Measurements from ENCODE around the gene POLR3H. TPM values are rescaled to one million over a fixed set of nuclear protein-coding genes. Genes with fewer than 3 reads are reported as not detected.
"Not testable (repeated sequence)": the region's sequence is repeated elsewhere in the genome, so short reads cannot be mapped to it uniquely, and the experiment has no call there.

POLR3H gene
- total RNA-seq, 1 experiment from 2014 or later, result 10.8 TPM

DNA sequence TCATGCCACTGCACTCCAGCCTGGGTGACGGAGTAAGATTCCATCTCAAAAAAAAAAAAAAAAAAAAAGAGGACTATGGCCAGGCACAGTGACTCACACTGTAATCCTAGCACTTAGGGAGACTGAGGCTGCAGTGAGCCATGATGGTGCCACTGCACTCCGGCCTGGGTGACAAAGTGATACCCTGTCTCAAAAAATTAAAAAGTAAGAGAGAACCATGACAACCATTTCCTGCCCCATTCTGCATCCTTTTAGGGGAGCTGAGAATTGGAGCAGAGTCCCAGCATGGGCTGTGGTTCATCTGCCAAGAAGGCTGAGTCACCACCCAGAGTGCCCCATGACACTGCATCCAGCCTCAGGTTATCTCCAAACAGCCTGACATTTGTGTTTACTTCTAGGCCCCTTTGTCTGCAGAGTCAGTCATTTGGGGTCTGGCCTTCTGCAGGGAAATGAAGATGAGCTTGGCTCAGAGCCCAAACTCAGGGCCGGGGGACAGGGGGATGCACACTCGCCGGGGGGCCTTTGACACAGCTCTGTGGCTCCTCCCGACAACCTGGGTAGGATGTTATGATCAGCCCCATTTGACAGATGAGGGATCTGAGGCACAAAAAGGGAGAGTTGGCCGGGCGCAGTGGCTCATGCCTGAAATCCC, 21.3 kb upstream of the POLR3H start:
- no peak for DNase-seq (ENCODE audit: extremely low read depth, low read depth)

DNA sequence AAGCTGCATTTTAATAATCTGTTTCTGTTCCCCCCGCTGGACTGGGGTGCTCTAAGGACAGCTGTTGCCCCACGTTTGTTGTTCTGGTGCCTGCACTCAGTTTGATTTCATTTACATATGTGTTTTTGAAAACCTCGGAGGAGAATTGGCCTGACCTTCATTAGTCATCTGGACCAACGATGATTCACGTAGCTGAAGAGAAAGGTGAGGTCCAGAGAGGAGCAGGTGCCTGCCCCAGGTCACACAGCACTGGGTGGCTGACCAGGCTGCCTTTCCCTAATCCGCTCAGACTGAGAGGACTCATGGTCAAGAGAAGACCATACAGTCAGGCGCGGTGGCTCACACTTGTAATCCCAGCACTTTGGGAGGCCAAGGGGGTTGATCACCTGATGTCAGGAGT, 20.3 kb upstream of the POLR3H start:
- no peak for DNase-seq (ENCODE audit: extremely low read depth, low read depth)

DNA sequence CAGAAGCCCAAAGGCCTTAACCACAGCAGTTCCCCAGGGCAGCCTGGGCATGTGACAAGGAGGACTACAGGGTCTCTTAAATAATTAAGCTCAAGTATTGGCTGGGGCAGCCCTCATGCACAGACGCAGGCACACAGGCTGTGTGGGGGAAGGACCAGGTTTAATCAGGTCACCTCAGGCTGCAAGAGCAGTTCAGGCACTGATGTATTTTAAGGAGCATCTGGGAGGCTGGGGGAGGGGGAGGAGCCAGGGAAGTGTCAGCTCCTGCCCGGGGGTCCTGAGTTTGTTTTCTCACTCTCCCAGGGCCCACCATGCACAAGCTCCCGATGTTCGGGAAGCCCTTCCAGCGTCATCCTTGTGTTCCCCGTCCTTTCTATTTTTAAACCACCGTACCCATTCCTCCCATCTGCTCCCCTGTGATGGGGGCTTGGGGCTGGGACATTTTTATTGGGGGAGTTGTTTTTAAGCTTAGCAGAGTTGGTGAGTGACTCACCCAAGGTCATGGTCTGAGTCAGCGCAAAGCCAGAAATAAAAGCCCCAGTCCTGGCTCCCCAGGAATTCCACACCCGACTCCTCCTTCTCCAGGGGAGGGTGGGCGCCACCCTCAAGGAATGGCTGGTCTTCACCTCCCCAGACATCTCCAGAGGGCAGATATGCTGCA, 18.9 kb upstream of the POLR3H start:
- no peak for DNase-seq (ENCODE audit: extremely low read depth, low read depth)

DNA sequence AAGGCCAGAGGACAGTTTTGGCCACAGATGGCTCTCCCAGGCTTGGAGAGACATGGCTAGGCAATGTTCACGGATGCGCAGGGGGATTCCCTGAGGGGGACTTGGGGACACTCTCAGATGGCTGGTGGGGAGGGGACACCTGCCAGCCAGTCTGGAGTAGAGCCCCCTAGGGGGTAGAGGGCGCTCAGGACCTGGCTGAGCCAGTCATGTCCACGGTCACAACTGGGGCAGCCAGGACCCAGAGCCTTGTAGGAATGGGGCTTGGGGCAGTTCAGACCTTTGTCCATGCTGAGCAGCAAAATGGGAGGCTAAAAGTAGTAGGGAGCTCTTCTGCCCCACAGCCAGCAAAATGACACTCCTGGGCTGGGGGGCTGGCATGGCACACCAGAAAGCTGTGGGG, 18.2 kb upstream of the POLR3H start:
- no peak for DNase-seq (ENCODE audit: extremely low read depth, low read depth)

DNA sequence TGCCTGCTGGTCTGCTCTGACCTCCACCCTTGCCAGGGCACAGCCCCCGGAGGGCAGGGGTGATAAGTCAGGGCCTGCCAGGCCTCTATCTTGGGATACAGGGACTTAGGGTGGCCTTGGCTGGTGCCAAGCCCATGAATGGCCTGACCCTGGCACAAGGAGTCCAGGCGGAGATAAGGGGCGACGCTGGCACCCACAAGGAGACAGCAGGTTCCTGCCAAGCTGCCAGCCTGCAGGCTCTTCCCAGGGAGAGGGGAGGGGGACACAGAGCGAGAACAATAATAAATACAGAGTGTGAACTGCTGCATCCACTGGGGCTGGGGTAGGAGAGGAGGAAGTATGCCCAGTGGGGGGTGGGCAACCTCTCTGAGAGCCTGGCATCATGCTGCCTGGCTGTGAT, 17.5 kb upstream of the POLR3H start:
- no peak for DNase-seq (ENCODE audit: extremely low read depth, low read depth)

DNA sequence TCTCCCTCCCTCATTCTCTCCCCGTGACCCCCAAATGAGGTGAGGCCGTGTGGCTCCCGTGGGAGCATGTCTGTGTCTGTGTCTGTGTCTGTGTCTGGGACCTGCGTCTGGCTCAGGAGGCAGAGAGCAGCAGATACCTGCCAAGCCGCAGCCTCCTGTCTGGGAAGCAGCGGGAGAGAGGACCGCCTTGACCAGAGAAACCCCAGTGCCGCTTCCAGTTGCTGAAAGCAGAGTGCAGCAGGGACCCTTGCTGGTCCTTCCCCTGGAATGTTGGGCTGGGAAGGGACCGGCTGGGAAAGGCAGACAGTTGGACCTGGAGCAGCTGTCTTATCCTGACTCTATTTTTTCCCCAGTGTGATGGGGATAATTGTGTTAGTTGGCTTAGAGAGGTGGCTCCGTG, 17.1 kb upstream of the POLR3H start:
- no peak for DNase-seq (ENCODE audit: extremely low read depth, low read depth)

DNA sequence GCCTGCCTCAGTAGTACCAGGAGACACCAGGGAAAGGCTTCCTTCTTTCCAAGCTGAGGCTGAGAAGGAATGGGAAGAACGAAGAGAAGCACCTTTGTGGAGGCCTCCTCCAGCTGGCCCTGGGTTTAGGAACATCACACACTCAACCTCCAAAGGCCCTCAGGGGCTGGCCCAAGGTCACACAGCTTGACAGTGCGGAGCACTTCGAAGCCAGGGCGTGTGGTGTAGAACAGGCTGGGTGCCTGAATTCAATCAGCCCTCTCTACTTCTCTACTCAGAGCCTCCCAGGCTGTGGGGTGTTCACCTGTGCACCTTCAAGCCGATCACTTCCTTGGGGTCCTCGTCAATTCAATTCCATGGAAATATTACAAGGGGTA, 15.8 kb upstream of the POLR3H start:
- no peak for DNase-seq (ENCODE audit: extremely low read depth, low read depth)

DNA sequence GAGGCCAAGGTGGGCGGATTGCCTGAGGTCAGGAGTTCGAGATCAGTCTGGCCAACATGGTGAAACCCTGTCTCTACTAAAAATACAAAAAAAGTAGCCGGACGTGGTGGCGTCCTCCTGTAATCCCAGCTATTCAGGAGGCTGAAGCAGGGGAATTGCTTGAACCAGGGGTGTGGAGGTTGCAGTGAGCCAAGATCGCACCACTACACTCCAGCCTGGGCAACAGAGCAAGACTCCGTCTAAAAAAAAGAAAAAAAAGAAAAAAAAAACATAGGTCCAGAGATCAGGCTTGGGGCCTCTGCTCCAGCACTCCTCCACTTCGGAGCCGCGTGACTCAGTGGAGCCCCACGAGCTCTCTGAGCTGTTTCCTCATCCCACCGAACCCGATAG, 14.0 kb upstream of the POLR3H start:
- DNase-seq (ENCODE audit: extremely low read depth, low read depth), result not testable (repeated sequence)

DNA sequence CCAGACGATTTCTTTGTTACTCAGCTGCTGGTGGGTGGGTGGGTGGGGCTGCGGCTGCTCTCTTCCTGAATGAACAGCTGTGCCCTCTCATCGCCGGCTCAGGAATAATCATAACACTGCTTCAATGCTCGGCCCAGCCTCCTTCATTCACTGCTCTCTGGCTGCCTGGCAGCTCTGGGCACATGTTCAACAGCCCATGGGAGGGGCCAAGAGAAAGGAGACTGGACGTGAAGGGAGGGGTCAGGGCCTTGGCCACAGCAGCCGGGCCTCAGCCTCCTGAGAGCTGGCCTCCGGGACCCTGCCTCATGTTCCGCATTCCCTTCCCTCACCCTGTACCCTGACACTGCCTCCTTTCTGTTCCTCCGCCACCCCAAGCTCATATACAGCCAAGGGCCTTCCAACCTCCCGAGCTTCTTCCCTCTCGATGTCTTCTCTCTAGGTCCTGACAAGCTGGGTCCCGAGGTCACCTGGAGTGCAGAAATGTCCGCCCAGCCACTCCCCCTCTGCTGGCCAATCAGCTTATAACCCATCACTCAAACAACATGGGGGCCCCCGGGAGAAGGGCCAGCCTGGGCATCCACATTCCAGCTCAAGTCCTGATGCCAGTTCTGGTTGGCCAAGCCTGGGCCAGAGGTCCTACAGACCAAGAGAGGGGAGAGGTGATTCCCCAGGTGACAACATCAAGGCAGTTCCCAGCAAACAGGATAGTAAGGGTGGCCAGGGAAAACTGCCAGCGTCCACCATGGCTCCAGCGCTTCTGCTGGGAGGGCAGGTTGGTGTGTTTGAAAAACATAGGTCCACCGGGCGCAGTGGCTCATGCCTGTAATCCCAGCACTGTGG, 13.4 kb upstream of the POLR3H start:
- no peak for DNase-seq (ENCODE audit: extremely low read depth, low read depth)

DNA sequence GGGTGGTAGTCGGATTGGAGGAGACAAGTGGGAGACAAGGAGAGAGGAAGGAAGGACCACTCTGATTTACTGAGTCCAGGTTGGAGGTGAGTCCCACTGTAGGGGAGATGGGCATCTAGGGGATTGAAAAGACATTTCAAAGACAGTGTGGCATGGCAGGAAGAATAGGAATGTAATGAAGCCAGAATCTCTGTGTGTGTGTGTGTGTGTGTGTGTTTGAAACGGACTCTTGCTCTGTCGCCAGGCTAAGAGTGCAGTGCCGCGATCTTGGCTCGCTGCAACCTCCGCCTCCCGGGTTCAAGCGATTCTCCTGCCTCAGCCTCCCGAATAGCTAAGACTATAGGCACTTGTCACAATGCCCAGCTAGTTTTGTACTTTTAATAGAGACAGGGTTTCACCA, 12.3 kb upstream of the POLR3H start:
- no peak for DNase-seq (ENCODE audit: extremely low read depth, low read depth)

DNA sequence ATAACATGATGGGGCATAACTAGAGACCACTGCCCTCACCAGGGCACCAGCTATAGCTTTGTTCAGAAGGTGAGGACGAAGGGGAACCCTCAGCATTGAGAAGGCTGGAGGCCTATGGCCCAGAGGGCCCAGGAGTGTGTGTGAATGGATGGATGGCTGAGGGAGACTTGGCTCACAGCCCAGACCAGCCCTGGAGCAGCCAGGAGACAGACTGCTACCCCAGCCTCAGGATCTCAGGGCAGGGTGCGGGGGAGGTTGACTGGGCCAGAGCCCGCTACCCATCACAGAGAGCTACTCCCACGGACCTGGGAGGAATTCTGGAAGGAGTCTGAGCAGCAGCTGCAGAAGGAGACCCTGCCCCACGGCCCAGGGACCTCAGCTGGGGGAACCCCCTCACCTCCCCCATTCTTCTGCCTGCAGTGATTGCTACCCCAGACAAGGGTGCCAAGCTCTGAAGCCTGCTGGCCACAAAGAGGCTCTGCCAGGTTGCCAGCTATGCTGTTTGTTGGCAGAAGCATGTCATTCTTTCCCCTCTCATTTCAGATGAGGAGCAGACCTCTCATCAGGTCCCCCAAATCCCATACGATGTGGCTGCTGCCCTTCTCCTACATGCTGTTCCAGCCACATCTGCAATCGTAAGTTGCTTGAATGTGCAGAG, 11.2 kb upstream of the POLR3H start:
- no peak for DNase-seq (ENCODE audit: extremely low read depth, low read depth)

DNA sequence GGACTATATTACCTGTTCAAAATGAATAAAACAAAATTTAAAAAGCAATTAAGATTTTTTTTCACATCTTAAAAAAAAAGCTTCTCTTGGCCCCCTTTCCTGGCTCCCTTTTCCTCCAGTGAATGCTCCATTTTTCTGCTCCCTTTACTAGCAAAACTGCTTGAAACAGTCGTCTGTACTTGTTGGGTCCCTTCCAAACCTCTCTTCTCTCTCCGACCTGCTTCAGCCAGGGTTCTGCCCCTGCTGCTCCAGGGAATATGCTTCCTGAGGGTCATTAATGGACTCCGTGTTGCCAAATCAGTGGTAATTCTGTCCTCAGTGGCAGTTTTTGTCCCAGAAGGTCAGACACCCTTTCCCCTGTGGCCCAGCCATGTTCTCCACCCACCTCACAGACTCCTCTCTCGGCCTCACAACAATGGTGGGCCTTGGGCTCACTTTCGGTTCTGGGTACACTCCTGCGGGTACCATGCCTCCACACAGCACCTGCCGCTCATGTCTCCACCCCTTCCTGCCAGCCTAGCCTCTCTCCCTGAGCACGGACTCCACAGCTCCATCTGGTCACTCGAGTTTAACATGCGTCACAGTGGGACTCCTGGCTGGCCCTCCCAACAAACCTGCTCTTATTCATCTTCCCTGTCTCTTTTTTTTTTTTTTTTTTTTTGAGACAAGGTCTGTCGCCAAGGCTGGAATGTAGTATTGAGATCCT, 7.8 kb upstream of the POLR3H start:
- DNase-seq (ENCODE audit: extremely low read depth, low read depth), result no peak

DNA sequence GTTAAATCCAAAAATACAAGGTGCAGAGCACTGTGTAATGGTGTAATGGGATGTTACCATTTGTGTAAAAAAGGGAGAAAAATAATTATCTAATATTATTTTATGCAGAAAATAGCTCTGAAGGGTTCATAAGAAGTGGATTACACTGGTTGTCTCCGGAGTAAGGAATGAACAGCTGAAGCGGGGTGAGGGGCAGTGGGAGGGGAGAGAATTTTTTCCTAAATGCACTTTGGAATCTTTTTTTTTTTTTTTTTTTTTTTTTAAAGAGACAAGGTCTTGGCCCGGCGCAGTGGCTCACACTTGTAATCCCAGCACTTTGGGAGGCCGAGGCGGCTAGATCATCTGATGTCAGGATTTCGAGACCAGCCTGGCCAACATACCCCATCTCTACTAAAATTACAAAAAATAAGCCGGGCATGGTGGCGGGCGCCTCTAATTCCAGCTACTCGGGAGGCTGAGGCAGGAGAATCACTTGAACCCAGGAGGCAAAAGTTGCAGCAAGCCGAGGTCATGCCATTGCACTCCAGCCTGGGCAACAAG, 6.8 kb upstream of the POLR3H start:
- no peak for DNase-seq (ENCODE audit: extremely low read depth, low read depth)

DNA sequence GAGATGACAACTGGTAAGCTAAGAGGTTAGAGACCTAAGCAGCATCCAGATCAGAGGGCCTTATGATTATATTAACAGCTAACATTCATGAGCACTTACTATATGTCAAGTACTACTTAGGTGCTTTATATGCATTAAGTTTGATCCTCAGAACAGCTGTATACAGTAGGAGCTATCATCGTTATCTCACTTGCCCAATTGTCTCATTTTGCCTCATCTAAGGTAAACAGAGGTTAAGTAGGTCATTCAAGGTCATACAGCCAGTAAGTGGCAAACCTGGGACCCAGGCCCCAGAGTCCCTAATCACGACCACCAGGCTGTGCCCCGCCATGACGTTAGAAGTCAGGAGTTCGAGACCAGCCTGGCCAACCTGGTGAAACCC, 4.6 kb upstream of the POLR3H start:
- no peak for DNase-seq (ENCODE audit: extremely low read depth, low read depth)

DNA sequence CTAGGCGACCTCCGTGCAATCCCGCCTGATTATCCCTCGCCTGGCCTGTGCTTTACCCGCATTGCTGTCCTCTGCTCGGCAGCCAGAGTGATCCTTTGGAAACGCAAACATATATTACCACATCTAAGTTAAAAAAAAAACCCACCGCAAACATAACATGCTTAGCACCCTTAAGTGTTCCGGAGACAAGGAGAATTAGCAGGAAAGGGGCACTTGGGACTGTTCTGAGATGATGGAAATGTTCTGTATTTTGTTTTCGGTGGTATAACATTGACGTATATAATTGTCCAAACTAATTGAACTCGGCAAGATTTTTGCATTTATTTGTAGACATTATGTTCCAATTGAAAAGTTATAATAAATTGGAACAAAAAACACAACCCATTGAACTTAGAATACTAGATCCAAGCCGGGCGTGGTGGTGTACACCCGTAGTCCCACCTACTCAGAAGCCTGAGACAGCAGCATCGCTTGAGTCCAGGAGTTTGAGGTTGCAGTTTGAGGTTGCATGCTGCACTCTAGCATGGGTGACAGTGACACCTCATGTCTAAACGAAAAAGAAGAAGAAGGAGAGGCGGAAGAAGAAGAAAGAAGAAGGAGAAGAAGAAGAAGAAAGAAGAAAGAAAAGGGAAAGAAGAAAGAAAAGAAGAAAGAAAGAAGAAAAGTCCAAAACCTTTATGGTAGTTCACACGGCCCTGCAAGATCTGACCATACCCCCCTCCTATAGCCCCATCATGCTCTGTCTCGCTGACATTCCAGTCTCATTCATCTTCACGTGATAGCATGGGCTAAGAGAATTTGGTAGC, 604 bp upstream of the POLR3H start:
- no peak for DNase-seq (ENCODE audit: extremely low read depth, low read depth)

DNA sequence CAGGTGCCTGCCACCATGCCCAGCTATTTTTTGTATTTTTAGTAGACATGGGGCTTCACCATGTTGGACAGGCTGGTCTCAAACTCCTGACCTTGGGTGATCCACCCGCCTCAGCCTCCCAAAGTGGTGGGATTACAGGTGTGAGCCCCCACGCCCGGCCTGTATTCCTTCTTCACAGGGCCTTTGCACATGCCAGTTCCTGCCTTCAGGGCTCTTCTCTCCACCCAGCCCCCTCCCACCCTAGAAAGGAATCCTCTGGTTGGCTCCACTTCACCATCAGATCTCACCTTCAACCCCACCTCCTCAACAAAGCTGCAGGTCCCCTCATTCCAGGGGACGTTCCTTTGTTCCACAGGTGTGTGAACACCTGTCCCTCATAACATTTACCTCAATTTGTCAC, 2.0 kb downstream of the POLR3H start:
- DNase-seq (ENCODE audit: extremely low read depth, low read depth), result no peak

DNA sequence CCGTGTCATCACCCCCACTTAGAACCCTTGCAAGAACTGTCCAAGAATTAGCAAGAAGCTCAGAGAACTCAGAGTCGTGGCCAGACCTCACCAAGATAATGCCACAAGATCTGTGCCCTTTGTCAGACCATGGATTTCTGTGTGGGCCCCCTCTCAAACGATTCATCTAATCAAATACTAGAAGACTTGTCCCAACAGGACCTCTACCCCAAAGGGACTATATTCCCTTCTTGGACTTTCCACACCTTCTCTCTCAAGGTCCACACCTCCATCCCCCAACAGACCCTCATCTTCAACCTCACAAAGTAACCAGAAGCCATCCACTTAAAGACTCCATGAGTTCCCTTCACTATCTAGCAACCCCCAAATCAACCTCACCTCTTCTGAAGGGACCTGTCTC, 2.8 kb downstream of the POLR3H start:
- no peak for DNase-seq (ENCODE audit: extremely low read depth, low read depth)

DNA sequence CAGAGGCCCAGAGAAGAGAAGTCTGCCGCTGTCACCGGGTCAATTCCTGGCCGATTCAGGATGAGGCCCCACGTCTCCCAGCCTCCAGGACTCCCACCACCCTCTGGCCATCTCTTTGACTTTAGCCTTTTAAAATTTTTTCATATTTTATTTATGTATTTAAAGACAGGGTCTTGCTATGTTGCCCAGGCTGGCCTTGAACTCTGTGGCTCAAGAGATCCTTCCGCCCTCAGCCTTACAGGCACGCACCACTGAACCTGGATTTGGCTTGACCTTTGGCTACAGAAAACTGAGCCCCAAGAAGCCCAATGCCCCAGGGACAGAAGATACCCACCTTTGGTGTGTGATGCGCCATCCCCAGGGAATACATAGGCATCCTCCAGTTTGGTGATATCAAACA, 3.9 kb downstream of the POLR3H start:
- no peak for DNase-seq (ENCODE audit: extremely low read depth, low read depth)

DNA sequence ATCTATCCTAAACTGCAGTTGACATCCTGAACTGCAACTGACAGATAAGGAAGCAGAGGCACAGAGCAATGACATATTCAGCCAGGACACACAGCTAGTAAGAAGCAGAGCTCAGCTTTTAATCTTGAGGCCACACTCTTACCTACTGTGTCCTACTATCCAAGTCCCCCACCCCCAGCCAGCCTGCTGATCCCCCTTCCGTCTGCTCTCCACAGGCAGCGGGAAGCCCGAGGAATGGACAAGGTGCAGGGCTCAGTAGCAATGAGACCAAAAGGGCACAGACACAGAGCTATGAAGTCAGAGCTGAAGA, 4.3 kb downstream of the POLR3H start:
- DNase-seq (ENCODE audit: extremely low read depth, low read depth), result no peak

Data from NCI-H460 (cell line).